ENCODE results near the gene KRT6C. TPM values are rescaled to one million over a fixed set of nuclear protein-coding genes. Genes with fewer than 3 reads are reported as not detected.

The KRT6C gene
- total and polyA plus RNA-seq, 2 experiments from 2014 or later = 0.07 to 0.18 TPM

GRCh38 chr12:52418576-52419110 is 55.0 kb downstream of the KRT6C start:
- Histone ChIP-seq H3K9me3 (ENCODE audit: low read depth) (no peaks in the 10 kb centered on the region), H3K36me3 (replicated peaks; ENCODE audit: insufficient read depth, low read depth) (no peaks in the 10 kb centered on the region), H3K9me2 (replicated peaks; ENCODE audit: insufficient read depth) (no peaks in the 10 kb centered on the region), H3K4me1 (ENCODE audit: insufficient read depth) (peaks cover 8% of the 10 kb centered on the region), H4K20me1 (ENCODE audit: insufficient read depth, poor library complexity, severe bottlenecking) (no peaks in the 10 kb centered on the region), H2AFZ (no peak overlapping the region), H3K4me2 (no peak overlapping the region), H3K27ac (no peak overlapping the region), H3K27me3 (no peaks in the 10 kb centered on the region), H3K4me3 (no peak overlapping the region), H3K79me2 (no peaks in the 10 kb centered on the region)
- WGBS (ENCODE audit: low lambda C conversion rate, missing lambda C conversion rate) = 90% methylated on average over 4 of the region's 4 CpGs
- DNase-seq (ENCODE audit: low spot score) = no peak
- no peak for TF ChIP-seq EZH2 (IDR thresholded peaks at IDR 0.05; ENCODE audit: borderline replicate concordance)

Other genes starting within 250 kb of the KRT6C start
- 12.6 and 27.1 TPM in 2 replicates for gene KRT7, start 240.6 kb downstream of the KRT6C start, total RNA-seq
- 33.3 and 80.2 TPM in 2 replicates for gene KRT7, start 240.6 kb downstream of the KRT6C start, polyA plus RNA-seq
- gene KRT86, start 199.2 kb downstream of the KRT6C start, total RNA-seq = not detected in 2 replicates
- gene KRT86, start 199.2 kb downstream of the KRT6C start, polyA plus RNA-seq = 0.40 TPM in 1 of 2 replicates, not detected in the other
- not detected in 2 replicates for gene KRT81, start 182.3 kb downstream of the KRT6C start, total RNA-seq
- not detected in 2 replicates for gene KRT81, start 182.3 kb downstream of the KRT6C start, polyA plus RNA-seq
- gene KRT83, start 152.4 kb downstream of the KRT6C start, total RNA-seq = not detected in 2 replicates
- not detected in 2 replicates for gene KRT83, start 152.4 kb downstream of the KRT6C start, polyA plus RNA-seq
- gene KRT85, start 106.3 kb downstream of the KRT6C start, total RNA-seq = not detected in 2 replicates
- not detected in 2 replicates for gene KRT85, start 106.3 kb downstream of the KRT6C start, polyA plus RNA-seq
- gene KRT84, start 88.2 kb downstream of the KRT6C start, total RNA-seq = not detected in 2 replicates
- not detected in 2 replicates for gene KRT84, start 88.2 kb downstream of the KRT6C start, polyA plus RNA-seq
- gene KRT82, start 67.5 kb downstream of the KRT6C start, total RNA-seq = not detected in 2 replicates
- not detected in 2 replicates for gene KRT82, start 67.5 kb downstream of the KRT6C start, polyA plus RNA-seq
- gene KRT75, start 39.4 kb downstream of the KRT6C start, total RNA-seq = not detected in 2 replicates
- not detected in 2 replicates for gene KRT75, start 39.4 kb downstream of the KRT6C start, polyA plus RNA-seq
- 0.08 TPM in 1 of 2 replicates, not detected in the other for gene KRT6B, start 21.7 kb downstream of the KRT6C start, total RNA-seq
- gene KRT6B, start 21.7 kb downstream of the KRT6C start, polyA plus RNA-seq = 0.10 and 0.42 TPM in 2 replicates
- gene KRT6A, start 19.5 kb upstream of the KRT6C start, total RNA-seq = 5.5 and 6.8 TPM in 2 replicates
- 0.54 and 2.3 TPM in 2 replicates for gene KRT6A, start 19.5 kb upstream of the KRT6C start, polyA plus RNA-seq
- gene KRT5, start 46.6 kb upstream of the KRT6C start, total RNA-seq = 13.0 and 15.8 TPM in 2 replicates
- 7.4 and 11.3 TPM in 2 replicates for gene KRT5, start 46.6 kb upstream of the KRT6C start, polyA plus RNA-seq
- not detected in 2 replicates for gene KRT71, start 79.3 kb upstream of the KRT6C start, total RNA-seq
- gene KRT71, start 79.3 kb upstream of the KRT6C start, polyA plus RNA-seq = not detected in 2 replicates
- not detected in 2 replicates for gene KRT74, start 100.0 kb upstream of the KRT6C start, total RNA-seq
- gene KRT74, start 100.0 kb upstream of the KRT6C start, polyA plus RNA-seq = not detected in 2 replicates
- gene KRT72, start 127.7 kb upstream of the KRT6C start, total RNA-seq = not detected in 2 replicates
- not detected in 2 replicates for gene KRT72, start 127.7 kb upstream of the KRT6C start, polyA plus RNA-seq
- gene KRT73, start 144.8 kb upstream of the KRT6C start, total RNA-seq = not detected in 2 replicates
- not detected in 2 replicates for gene KRT73, start 144.8 kb upstream of the KRT6C start, polyA plus RNA-seq
- not detected in 2 replicates for gene KRT2, start 178.4 kb upstream of the KRT6C start, total RNA-seq
- gene KRT2, start 178.4 kb upstream of the KRT6C start, polyA plus RNA-seq = not detected in 2 replicates
- gene KRT1, start 206.6 kb upstream of the KRT6C start, total RNA-seq = 0.13 TPM in 1 of 2 replicates, not detected in the other
- gene KRT1, start 206.6 kb upstream of the KRT6C start, polyA plus RNA-seq = not detected in 2 replicates
- gene KRT77, start 229.7 kb upstream of the KRT6C start, total RNA-seq = not detected in 2 replicates
- not detected in 2 replicates for gene KRT77, start 229.7 kb upstream of the KRT6C start, polyA plus RNA-seq